ENCODE measurements around the gene DPH1. TPM values are rescaled to one million over a fixed set of nuclear protein-coding genes. Genes with fewer than 3 reads are reported as not detected.
A peak's percentile ranks its signal among the peaks of the same experiment; 100 is the strongest.

The DPH1 gene
- total and polyA plus RNA-seq, 2 donors (not counting 1 experiment from before 2014, with no cell fraction given), result 23.1 to 28.5 TPM

GRCh38 chr17:2027528-2028233, 2.3 kb upstream of the DPH1 start:
- Histone ChIP-seq H3K4me1 (ENCODE audit: control insufficient read depth, extremely low read depth, insufficient read depth, low read length) (peaks cover 18% of the 10 kb centered on the region), H3K4me3 (replicated peaks in 1 of 4; ENCODE audit: control extremely low read depth in 1 of 4, insufficient read depth in 1 of 4, low read depth in 3 of 4, low read length in 4 of 4) (no peak overlapping the region), H3K9ac (ENCODE audit: insufficient read depth, low read length) (no peak overlapping the region), H3K79me2 (ENCODE audit: control insufficient read depth, insufficient read depth, low read length) (peaks cover 6% of the 10 kb centered on the region), H3K27me3 (ENCODE audit: control insufficient read depth, insufficient read depth, low read length) (peaks cover 12% of the 10 kb centered on the region), H3K27ac (ENCODE audit: insufficient read depth, low read length) (no peak overlapping the region), H4K20me1 (ENCODE audit: control insufficient read depth, extremely low read depth, insufficient read depth, low read length) (no peaks in the 10 kb centered on the region), H3K9me3 (ENCODE audit: control insufficient read depth, insufficient read depth, low read depth, low read length) (no peaks in the 10 kb centered on the region), H3K4me2 (ENCODE audit: extremely low read depth, insufficient read depth, low read length) (no peak overlapping the region), H2AFZ (ENCODE audit: low read length) (no peak overlapping the region), H3K36me3 (ENCODE audit: control insufficient read depth, insufficient read depth, low read length) (no peaks in the 10 kb centered on the region)
- TF ChIP-seq EZH2 (IDR thresholded peaks at IDR 0.05; ENCODE audit: low read length, missing control alignments), result no peak
- TF ChIP-seq CTCF (conservative IDR thresholded peaks at IDR 0.05 in 1 of 2, IDR thresholded peaks at IDR 0.05 in 1 of 2; ENCODE audit: low read depth in 1 of 2, low read length in 2 of 2), result no peak
- DNase-seq (ENCODE audit: low read depth in 2 of 2), result peak in 1 of 2 donors; percentile 60

- Histone ChIP-seq H3K79me2 (ENCODE audit: control insufficient read depth, insufficient read depth, low read length) (peaks cover 6% of the 10 kb centered on the region), H3K9ac (ENCODE audit: insufficient read depth, low read length) (no peak overlapping the region), H2AFZ (ENCODE audit: low read length) (no peak overlapping the region), H3K4me3 (replicated peaks in 1 of 4; ENCODE audit: control extremely low read depth in 1 of 4, insufficient read depth in 1 of 4, low read depth in 3 of 4, low read length in 4 of 4) (no peak overlapping the region), H4K20me1 (ENCODE audit: control insufficient read depth, extremely low read depth, insufficient read depth, low read length) (no peaks in the 10 kb centered on the region), H3K36me3 (ENCODE audit: control insufficient read depth, insufficient read depth, low read length) (no peaks in the 10 kb centered on the region), H3K27me3 (ENCODE audit: control insufficient read depth, insufficient read depth, low read length) (peaks cover 7% of the 10 kb centered on the region), H3K4me2 (ENCODE audit: extremely low read depth, insufficient read depth, low read length) (no peak overlapping the region), H3K27ac (ENCODE audit: insufficient read depth, low read length) (no peak overlapping the region), H3K4me1 (ENCODE audit: control insufficient read depth, extremely low read depth, insufficient read depth, low read length) (peaks cover 18% of the 10 kb centered on the region), H3K9me3 (ENCODE audit: control insufficient read depth, insufficient read depth, low read depth, low read length) (no peaks in the 10 kb centered on the region)
- TF ChIP-seq CTCF (conservative IDR thresholded peaks at IDR 0.05 in 1 of 2, IDR thresholded peaks at IDR 0.05 in 1 of 2; ENCODE audit: low read depth in 1 of 2, low read length in 2 of 2) (no peak), EZH2 (IDR thresholded peaks at IDR 0.05; ENCODE audit: low read length, missing control alignments) (no peak)
- no peak for DNase-seq (ENCODE audit: low read depth in 2 of 2)
Measured at GRCh38 chr17:2028234-2028614, 1.7 kb upstream of the DPH1 start.

GRCh38 chr17:2028737-2029136, 1.2 kb upstream of the DPH1 start:
- H4K20me1 ChIP-seq (ENCODE audit: control insufficient read depth, extremely low read depth, insufficient read depth, low read length), result no peaks in the 10 kb centered on the region
- no peaks in the 10 kb centered on the region for H3K9me3 ChIP-seq (ENCODE audit: control insufficient read depth, insufficient read depth, low read depth, low read length)
- no peaks in the 10 kb centered on the region for H3K36me3 ChIP-seq (ENCODE audit: control insufficient read depth, insufficient read depth, low read length)
- no peak for DNase-seq (ENCODE audit: low read depth in 2 of 2)
- H3K4me2 ChIP-seq (ENCODE audit: extremely low read depth, insufficient read depth, low read length), result no peak overlapping the region
- H2AFZ ChIP-seq (ENCODE audit: low read length), result no peak overlapping the region
- no peak overlapping the region for H3K4me3 ChIP-seq (replicated peaks in 1 of 4; ENCODE audit: control extremely low read depth in 1 of 4, insufficient read depth in 1 of 4, low read depth in 3 of 4, low read length in 4 of 4)
- TF ChIP-seq EZH2 (IDR thresholded peaks at IDR 0.05; ENCODE audit: low read length, missing control alignments) (no peak), CTCF (conservative IDR thresholded peaks at IDR 0.05 in 1 of 2, IDR thresholded peaks at IDR 0.05 in 1 of 2; ENCODE audit: low read depth in 1 of 2, low read length in 2 of 2) (no peak)
- peaks cover 22% of the 10 kb centered on the region for H3K4me1 ChIP-seq (ENCODE audit: control insufficient read depth, extremely low read depth, insufficient read depth, low read length)
- H3K79me2 ChIP-seq (ENCODE audit: control insufficient read depth, insufficient read depth, low read length), result peaks cover 6% of the 10 kb centered on the region
- no peak overlapping the region for H3K9ac ChIP-seq (ENCODE audit: insufficient read depth, low read length)
- no peak overlapping the region for H3K27ac ChIP-seq (ENCODE audit: insufficient read depth, low read length)
- H3K27me3 ChIP-seq (ENCODE audit: control insufficient read depth, insufficient read depth, low read length), result peaks cover 5% of the 10 kb centered on the region

Data from fibroblast of lung (primary cell).